ENCODE data around the gene VEGFB.
A peak's percentile ranks its signal among the peaks of the same experiment; 100 is the strongest.

The VEGFB gene

GRCh38 chr11:64233913-64234586 lies at the start of gene VEGFB:
Gene VEGFB, plus strand, starts transcription at chr11:64234584. Its CDS starts 250 bp downstream, at chr11:64234834.
- peak; percentile 76 for DNase-seq

GRCh38 chr11:64185175-64185692 lies 49.1 kb upstream of the VEGFB start:
- peak; percentile 77 for DNase-seq

DNA sequence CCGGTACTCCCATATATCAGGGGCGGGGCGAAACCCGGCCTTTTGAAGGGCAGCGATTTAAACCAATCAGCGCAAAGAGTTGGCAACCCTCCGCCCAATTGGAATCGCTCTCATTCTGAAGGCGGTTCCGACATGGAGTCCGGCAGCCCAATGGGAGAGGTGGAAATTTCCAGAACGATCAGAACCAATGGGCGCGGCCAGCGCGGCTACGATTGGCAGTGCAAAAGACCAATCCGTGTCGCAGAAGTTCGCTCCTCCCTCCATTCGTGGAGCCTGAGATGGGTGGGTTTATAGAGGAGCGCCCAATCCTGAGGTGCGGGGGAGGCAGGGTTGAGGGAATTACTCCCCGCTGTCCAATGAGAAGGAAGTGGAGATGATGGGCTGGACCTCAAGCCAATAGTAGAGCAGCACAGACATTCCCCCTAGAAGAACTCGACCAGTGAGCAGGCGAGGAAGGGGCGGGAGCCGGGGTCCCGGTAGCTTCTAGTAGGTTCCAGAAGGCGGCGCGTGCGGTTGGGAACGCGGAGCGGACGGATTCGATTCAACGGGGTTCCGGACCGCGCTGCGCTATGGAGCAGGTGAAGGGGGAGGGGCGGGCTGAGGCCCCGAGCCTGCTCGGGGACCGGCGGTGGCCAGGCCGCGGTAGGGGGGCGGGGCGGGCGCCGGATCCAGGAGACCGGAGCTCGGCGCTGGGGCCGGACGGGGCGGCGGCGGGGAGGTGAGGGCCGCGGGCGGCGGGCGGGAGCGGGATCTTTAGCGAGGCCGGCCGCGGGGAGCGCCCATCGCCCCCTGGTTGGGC lies 48.5 kb upstream of the VEGFB start, which contains the start of gene STIP1:
STIP1 (plus strand) TSS at position 479 of the 799 bp plus-strand sequence; CDS start at position 570, 91 bp downstream.
- DNase-seq: peak; percentile 100

- no peak for DNase-seq
These were observed 47.8 kb upstream of the VEGFB start for GRCh38 chr11:64186492-64187165.

DNA sequence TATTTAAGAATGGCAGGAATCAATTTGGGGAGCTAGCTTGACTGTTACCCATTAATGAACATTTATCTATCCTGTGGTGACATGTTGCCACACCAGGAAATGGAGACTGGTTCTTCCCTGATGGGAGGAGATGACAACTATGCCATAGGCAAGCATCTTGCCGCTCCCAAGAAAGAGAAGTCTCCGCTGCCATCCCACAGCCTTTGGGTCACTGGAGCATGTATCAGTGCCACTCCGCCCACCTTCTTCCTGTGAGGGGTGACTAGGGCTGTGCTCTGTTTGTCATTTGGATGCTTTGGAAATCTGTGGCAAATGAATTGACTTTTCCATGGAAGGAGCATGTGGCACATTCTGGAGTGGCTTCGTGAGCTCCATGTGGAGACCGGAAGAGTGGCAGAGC lies 42.0 kb upstream of the VEGFB start:
- DNase-seq: no peak

DNA sequence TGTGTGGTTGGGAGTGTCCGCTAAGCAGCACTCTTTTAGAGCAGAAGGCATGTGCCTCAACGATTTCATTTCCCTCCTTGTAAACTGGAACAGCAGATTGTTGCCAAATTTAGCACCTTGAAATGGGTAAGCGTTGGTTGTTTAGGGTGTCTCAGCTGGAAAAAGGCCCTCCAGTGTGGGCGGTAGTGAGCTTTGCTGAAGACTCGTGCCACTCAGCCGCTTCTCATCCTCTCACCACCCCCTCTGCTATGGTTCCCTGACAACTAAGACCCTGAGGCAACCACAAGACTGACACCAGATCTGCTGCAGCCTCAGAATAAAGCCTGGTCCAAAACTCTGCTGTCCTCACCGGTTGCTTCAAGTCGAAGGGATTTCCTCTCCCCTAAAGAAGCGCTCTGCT lies 37.8 kb upstream of the VEGFB start:
- no peak for DNase-seq

GRCh38 chr11:64198511-64198910 lies 35.9 kb upstream of the VEGFB start:
- no peak for DNase-seq

DNA sequence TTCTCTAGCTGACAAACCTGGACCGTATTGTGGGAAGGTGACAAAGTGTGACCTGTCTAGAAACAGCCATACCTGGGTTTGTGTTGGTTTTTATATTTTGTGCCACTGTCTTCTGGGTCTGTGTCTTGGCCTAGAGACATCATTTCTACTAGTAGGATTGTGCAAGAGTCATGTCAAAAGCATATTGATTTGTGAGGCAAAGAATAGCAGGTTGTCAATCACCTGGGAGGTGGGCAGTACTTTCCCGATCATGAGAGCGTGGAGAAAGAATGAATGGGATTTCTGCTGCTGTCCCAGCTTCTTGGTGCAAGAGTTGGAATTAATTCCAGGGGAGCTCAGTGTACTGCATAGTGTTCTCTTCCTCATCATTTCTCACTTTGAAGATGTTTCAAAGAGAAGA lies 32.8 kb upstream of the VEGFB start:
- no peak for DNase-seq

DNA sequence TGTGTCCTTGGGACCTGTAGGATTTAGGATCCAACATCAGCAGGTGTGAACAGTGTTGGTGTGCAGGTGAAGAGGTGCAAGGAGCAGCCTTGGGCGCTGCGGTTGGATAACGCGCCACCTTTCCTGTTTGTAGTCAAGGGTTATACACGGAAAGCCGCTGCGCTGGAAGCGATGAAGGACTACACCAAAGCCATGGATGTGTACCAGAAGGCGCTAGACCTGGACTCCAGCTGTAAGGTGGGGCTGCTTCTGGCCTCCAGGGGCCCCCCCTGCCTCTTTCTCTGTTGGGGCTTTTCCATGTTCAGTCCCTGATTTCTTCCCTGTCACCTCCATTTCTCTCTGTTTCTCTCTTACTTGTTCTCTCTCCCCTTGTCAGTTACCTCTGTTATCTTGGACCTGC lies 31.4 kb upstream of the VEGFB start:
- DNase-seq: no peak

GRCh38 chr11:64203421-64204079 lies 30.8 kb upstream of the VEGFB start:
- no peak for DNase-seq

- no peak for DNase-seq
These were observed 30.3 kb upstream of the VEGFB start for GRCh38 chr11:64204080-64204440.

- DNase-seq: peak; percentile 91
These were observed 29.9 kb upstream of the VEGFB start for GRCh38 chr11:64204464-64204989.

DNA sequence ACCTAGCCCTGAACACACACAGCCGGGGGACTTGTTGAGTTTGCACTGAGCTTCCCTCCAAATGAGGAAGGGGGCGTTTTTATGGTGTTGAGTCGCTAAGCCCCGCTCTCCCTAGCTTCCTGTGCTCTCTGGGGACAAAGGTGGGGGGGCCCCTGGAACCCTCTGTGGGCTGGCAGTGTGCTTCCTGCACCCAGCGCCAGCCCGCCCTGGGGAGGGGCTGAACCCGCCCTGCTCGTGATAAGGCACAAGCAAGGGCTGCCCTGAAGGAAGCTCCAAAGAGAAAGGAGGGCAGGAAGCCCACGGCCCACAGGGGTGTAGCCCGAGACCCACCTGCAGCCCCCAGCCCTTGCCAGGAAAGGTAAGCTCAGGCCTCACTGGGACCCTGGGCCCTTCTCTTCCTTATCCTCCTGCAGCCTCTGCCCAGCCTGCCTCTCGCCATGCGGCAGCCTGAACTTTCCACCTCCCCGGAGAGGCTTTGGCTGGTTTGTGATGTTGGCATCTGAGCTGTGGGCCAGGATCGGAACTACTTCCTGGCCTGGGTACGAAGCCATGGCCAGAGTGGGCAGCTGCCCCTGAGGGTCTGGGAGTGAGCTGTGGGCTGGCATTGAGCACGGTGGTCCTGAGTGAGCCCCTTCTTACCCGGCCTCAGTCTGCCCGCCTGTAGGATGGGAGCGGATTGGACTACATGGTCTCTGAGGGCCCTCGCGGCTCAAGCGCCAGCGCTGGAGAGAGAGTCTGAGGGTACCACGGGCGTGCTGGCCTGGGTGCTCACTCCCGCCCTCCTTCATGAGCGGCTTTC lies 27.7 kb upstream of the VEGFB start, which contains the start of gene FERMT3:
FERMT3 (plus strand) TSS at position 265 of the 799 bp plus-strand sequence. CDS start 644 bp downstream, outside the sequence.
- no peak for DNase-seq

DNA sequence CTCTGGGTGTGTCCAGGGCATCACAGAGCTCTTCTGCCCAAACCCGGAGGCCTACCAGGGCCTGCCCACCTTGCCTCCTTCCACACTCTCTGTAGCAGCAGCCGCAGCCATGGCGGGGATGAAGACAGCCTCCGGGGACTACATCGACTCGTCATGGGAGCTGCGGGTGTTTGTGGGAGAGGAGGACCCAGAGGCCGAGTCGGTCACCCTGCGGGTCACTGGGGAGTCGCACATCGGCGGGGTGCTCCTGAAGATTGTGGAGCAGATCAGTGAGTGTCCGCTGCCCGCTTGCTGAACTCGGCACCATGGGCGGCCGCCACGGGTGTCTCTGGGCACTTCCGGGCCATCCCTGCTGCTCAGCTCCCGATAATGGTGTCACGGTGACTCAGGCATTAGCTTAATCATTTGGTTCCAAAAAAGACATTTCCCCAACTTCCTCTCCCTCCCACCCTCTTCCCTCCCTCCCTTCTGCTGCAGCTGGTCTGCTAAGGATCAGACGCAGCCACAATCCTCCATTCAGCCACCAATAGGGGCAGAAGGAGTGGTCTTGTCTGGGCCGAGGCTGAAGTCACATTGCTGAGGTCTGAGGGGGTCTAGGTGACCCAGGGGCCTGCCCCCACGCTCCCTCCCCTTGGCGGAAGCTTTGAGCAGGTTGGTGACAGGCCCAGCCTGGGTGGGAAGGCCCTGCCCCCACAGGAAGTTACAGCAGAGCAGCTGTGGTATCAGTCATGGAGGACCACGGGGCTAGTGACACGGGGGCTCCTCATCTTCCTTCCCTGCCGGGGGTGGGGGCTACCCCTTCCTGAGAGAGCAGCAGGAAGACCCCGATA lies 26.9 kb upstream of the VEGFB start:
- DNase-seq: peak; percentile 28

DNA sequence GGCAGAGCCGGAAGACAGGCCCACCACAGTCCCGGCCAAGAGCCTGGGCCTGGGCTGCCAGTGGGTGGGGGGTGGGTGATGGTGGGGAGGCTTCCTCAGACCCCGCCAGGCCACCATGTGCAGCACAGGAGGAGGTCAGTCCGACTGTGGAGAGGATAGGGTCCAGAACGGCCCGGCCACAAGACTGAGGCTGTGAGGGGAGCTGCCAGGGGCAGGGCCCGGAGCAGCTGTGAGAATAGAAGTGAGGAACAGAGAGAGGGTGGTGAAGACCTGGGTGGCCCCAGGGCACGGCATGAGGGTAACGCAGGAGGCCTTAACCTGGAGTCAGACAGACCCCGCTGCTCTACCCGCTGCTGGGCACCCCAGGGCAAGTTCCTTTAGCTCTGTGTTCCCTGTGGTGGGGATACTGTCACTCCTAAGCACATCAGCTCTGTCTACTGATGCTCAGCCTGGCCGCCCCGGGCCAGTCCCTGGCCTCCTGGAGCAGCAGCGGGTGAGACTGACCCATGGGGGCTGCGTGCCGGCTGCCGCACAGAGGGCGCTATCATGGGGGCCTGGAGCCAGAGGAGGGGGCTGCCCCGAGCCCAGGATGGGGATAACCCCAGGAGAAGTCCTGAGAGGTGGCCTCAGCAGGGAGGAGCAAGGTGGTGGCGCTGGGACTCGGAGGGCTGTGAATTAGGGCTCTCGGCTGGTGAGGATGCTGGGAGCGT lies 26.1 kb upstream of the VEGFB start:
- no peak for DNase-seq

GRCh38 chr11:64208796-64209562 lies 25.4 kb upstream of the VEGFB start:
- DNase-seq: no peak

- DNase-seq: no peak
These were observed 24.9 kb upstream of the VEGFB start for GRCh38 chr11:64209563-64209843.

GRCh38 chr11:64210301-64211020 lies 23.9 kb upstream of the VEGFB start:
- DNase-seq: no peak

Measured in NCI-H82 (cell line).